Measurements from ENCODE around the gene ATP1A4. TPM values are rescaled to one million over a fixed set of nuclear protein-coding genes. Genes with fewer than 3 reads are reported as not detected.

The ATP1A4 gene
- total RNA-seq, 4 donors from 2014 or later = 1.5 TPM; not detected in 3

DNA sequence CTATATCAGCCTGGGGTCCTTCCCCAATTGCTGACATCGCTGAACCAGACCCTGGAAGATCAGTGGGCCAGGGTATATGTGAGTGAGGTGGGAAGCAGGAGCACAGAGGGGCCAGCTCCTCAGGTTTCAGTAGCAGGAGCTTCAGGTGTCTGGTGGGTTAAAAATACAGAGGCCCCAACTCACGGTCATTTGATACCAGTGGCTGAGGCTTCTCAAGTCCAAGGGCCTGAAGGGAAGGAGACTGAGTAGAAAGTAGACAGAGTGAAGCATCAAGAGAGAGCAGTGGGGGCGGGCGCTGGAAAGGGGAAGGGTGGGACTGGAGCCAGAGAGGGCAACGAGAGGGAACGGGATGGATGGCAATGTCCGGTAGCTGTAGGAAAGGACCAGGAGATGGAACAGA lies 36.9 kb downstream of the ATP1A4 start:
- Histone ChIP-seq H3K4me1 (peaks cover 0 to 2% of the 10 kb centered on the region in 2 donors), H3K9me3 (no peaks in the 10 kb centered on the region), H3K27me3 (no peaks in the 10 kb centered on the region), H3K4me3 (no peak overlapping the region), H3K36me3 (no peaks in the 10 kb centered on the region), H3K27ac (no peak overlapping the region)
- no peak for TF ChIP-seq POLR2A (IDR thresholded peaks at IDR 0.05)
- TF ChIP-seq, protein P1, sequence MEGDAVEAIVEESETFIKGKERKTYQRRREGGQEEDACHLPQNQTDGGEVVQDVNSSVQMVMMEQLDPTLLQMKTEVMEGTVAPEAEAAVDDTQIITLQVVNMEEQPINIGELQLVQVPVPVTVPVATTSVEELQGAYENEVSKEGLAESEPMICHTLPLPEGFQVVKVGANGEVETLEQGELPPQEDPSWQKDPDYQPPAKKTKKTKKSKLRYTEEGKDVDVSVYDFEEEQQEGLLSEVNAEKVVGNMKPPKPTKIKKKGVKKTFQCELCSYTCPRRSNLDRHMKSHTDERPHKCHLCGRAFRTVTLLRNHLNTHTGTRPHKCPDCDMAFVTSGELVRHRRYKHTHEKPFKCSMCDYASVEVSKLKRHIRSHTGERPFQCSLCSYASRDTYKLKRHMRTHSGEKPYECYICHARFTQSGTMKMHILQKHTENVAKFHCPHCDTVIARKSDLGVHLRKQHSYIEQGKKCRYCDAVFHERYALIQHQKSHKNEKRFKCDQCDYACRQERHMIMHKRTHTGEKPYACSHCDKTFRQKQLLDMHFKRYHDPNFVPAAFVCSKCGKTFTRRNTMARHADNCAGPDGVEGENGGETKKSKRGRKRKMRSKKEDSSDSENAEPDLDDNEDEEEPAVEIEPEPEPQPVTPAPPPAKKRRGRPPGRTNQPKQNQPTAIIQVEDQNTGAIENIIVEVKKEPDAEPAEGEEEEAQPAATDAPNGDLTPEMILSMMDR (IDR thresholded peaks at IDR 0.05) = no peak
- no peak for DNase-seq
- intact Hi-C loops (cut with DNase I; ENCODE audit: low total_unique reads) = no loop called here

DNA sequence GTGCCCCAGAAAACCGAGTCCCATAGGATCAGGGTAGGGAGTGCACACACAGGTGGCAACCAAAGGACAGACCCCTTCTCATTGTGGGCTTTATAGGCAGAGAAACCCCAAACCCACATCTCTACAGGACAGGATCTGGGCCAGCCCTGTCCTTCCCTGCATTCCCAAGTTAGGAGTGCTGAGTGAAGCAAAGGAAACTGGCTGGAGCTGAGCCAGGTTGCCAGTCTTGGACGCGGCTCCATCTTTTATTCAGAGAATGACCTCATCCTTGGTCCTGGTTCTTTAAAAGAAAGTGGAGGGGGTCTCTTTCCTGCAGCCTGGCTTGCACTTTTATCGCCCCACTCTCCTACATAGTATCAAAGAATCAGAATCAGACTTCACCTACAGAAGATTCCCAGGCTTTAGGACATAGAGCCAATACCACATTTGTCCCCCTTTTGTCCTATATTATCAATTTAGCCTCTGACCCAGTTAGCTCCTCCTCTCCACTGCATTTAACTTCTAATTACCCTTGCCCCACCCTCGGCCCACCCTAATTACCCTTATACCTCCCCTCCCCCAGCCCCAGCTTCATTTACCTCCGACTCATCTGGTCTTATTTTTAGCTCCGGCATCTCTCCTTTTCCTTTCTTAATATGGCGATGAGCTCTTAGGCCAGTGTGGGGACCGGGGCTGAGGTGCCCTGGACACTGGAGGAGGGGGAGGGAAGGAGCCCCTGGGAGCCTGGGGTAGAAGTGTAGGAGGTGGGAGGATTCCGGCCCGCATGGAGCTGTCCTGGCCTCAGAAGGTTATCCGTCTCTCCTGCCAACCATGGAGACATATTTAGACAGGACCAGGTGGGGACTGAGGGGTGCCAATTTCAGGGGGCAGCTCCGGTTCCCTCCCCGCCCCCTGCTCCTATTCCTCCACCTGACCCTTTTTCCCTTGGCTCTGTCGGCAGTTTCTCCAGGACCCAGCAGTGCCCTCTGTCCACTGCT lies 38.5 kb downstream of the ATP1A4 start, which contains the start of gene CASQ1:
Gene CASQ1 (plus strand): TSS at position 927 of the 977 bp plus-strand sequence. CDS start 177 bp downstream, outside the sequence.
- TF ChIP-seq, protein P1 (IDR thresholded peaks at IDR 0.05) = no peak
- TF ChIP-seq POLR2A (IDR thresholded peaks at IDR 0.05) = no peak
- peak in 1 of 2 donors; percentile 47 for DNase-seq
- intact Hi-C loops (cut with DNase I; ENCODE audit: low total_unique reads) = loop anchor here (5.0 to 10.0 kb wide), 3 partner anchors 65 to 102 kb away; partner anchors contain the start of gene IGSF8
- H3K27ac ChIP-seq = no peak within 1 kb of the TSS
- no peaks in the 10 kb centered on the region for H3K27me3 ChIP-seq
- no peaks in the 10 kb centered on the region for H3K9me3 ChIP-seq
- H3K36me3 ChIP-seq = no peaks in the 10 kb centered on the region
- peaks cover 0 to 5% of the 10 kb centered on the region in 2 donors for H3K4me1 ChIP-seq
- H3K4me3 ChIP-seq = no peak within 1 kb of the TSS

DNA sequence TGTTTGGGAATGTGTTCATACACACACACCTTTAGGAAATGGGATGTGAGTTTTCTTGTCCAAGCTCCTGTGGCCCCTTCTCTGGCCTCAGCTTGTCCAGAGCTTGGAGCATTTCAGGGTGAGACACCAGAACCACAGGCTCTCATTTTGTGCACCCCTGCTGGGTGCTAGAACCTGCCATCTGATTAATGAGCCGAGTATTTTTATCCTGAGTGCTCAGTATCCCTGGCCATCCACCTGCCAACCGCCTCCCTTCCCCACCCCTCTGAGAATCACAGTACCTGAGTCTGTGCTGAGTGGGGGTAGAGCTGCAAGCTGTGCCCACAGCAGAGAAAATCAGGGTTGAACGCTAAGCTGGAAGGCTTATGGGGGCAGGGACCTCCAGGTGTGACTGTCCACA lies 40.4 kb downstream of the ATP1A4 start:
- no peak for DNase-seq
- H3K36me3 ChIP-seq = no peaks in the 10 kb centered on the region
- intact Hi-C loops (cut with DNase I; ENCODE audit: low total_unique reads) = loop anchor here (5.0 to 10.0 kb wide), 3 partner anchors 63 to 101 kb away; partner anchors contain the start of gene IGSF8
- H3K27me3 ChIP-seq = no peaks in the 10 kb centered on the region
- no peak overlapping the region for H3K27ac ChIP-seq
- H3K9me3 ChIP-seq = no peaks in the 10 kb centered on the region
- peaks cover 0 to 5% of the 10 kb centered on the region in 2 donors for H3K4me1 ChIP-seq
- TF ChIP-seq, protein P1 (IDR thresholded peaks at IDR 0.05) = no peak
- TF ChIP-seq POLR2A (IDR thresholded peaks at IDR 0.05) = no peak
- H3K4me3 ChIP-seq = no peak overlapping the region

DNA sequence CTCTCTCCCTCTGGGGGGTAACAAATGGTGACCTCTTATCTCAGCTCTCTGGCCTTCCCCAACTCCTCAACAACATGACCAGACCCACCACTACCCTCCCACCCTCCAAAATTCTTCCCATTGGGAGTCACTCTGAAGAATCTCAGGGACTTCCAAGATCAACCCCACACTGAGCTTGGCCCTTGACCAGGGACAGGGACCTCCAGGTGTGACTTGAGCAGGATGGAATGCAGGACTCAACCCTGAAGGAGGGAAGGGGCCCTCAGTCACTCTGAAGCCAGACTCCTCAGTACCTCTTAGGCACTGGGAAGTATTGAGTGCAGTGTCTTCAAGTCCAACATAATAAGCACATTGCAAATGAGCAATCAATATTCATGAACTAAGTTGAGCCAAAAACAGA lies 40.8 kb downstream of the ATP1A4 start:
- no peaks in the 10 kb centered on the region for H3K36me3 ChIP-seq
- no peaks in the 10 kb centered on the region for H3K9me3 ChIP-seq
- no peak overlapping the region for H3K4me3 ChIP-seq
- DNase-seq = no peak
- no peaks in the 10 kb centered on the region for H3K27me3 ChIP-seq
- intact Hi-C loops (cut with DNase I; ENCODE audit: low total_unique reads) = loop anchor here (5.0 to 10.0 kb wide), 3 partner anchors 63 to 100 kb away; partner anchors contain the start of gene IGSF8
- no peak overlapping the region for H3K27ac ChIP-seq
- TF ChIP-seq POLR2A (IDR thresholded peaks at IDR 0.05) = no peak
- TF ChIP-seq, protein P1 (IDR thresholded peaks at IDR 0.05) = no peak
- peaks cover 0 to 5% of the 10 kb centered on the region in 2 donors for H3K4me1 ChIP-seq

All from uterus (tissue), 4 donors.